H1 (cell line): ENCODE data around the gene PRKCZ. TPM values are rescaled to one million over a fixed set of nuclear protein-coding genes. Genes with fewer than 3 reads are reported as not detected.
A peak's percentile ranks its signal among the peaks of the same experiment; 100 is the strongest.

Source experiments
- CTCF ChIA-PET: fragments of 300-600 bp; sonication (Branson Sonifier 250); formaldehyde crosslinking; loops from one replicate; lab custom pipeline; 2021; ENCODE audit not compliant: partially characterized antibody; lab: Charles Lee
- POLR2A ChIA-PET: fragments of 300-600 bp; sonication (Branson Sonifier 250); formaldehyde crosslinking; loops from one replicate; lab custom pipeline; 2021; ENCODE audit warnings: inconsistent platforms; ENCODE audit not compliant: partially characterized antibody; lab: Charles Lee
- DNase-seq, 2 experiments: peaks; one replicate each; pipeline versions ENCODE4 v3.0.0 to v3.0.0-alpha.2; 2010 to 2022; ENCODE audit warnings: low spot score in 2 of 2, low read depth in 1 of 2, mixed read lengths in 1 of 2
- FAIRE-seq: peaks from 2 replicates; lab custom pipeline; 2011; peaks lifted over from hg19 to GRCh38; lab: Jason Lieb, UNC
- H2AFZ ChIP-seq: 2 replicates; pipeline ENCODE4 v1.8.1; 2012; ENCODE audit warnings: low read length, inconsistent platforms
- H2AK5ac ChIP-seq: 2 replicates; pipeline ENCODE4 v1.6.1; 2013; ENCODE audit warnings: low read depth, low read length
- H2BK120ac ChIP-seq: replicated peaks from 2 replicates; pipeline ENCODE3; 2013; ENCODE audit warnings: low read depth, low read length, inconsistent platforms
- H2BK12ac ChIP-seq: 2 replicates; pipeline ENCODE4 v1.6.1; 2013; ENCODE audit warnings: low read depth, low read length
- H2BK15ac ChIP-seq: 2 replicates; pipeline ENCODE4 v1.6.1; 2013; ENCODE audit warnings: low read length
- H2BK20ac ChIP-seq: 2 replicates; pipeline ENCODE4 v1.6.1; 2013; ENCODE audit warnings: low read length
- H2BK5ac ChIP-seq: 2 replicates; pipeline ENCODE4 v1.6.1; 2013; ENCODE audit warnings: low read depth, low read length
- H3K14ac ChIP-seq: 2 replicates; pipeline ENCODE4 v1.6.1; 2013; ENCODE audit warnings: inconsistent platforms; ENCODE audit not compliant: insufficient read length
- H3K18ac ChIP-seq: 2 replicates; pipeline ENCODE4 v1.6.1; 2013; ENCODE audit warnings: low read length; ENCODE audit errors: extremely low read depth
- H3K23ac ChIP-seq: 2 replicates; pipeline ENCODE4 v1.6.1; 2013; ENCODE audit warnings: inconsistent platforms; ENCODE audit not compliant: insufficient read length
- H3K23me2 ChIP-seq: 2 replicates; pipeline ENCODE4 v1.6.1; 2013; ENCODE audit warnings: low read depth, low read length
- H3K27ac ChIP-seq: 2 replicates; pipeline ENCODE4 v1.6.1; 2011; ENCODE audit warnings: low read depth, low read length, inconsistent platforms
- H3K27me3 ChIP-seq, 4 experiments: replicated peaks in 1 of 4; 1 replicate in 1 of 4; 2 replicates in 3 of 4; pipeline versions ENCODE4 v1.6.1 to v1.8.1; 2011 to 2013; ENCODE audit warnings: low read length in 3 of 4, mild to moderate bottlenecking in 3 of 4, inconsistent platforms in 2 of 4, mixed read lengths in 2 of 4, moderate library complexity in 1 of 4; ENCODE audit not compliant: control insufficient read depth in 3 of 4, insufficient read depth in 3 of 4; ENCODE audit errors: extremely low read depth in 1 of 4
- H3K36me3 ChIP-seq, 4 experiments: 2 replicates each; pipeline versions ENCODE4 v1.6.1 to v1.8.1; 2011 to 2013; ENCODE audit warnings: mild to moderate bottlenecking in 4 of 4, low read length in 3 of 4, moderate library complexity in 2 of 4, control low read depth in 1 of 4, inconsistent platforms in 1 of 4; ENCODE audit not compliant: insufficient read depth in 4 of 4, control insufficient read depth in 2 of 4
- H3K4ac ChIP-seq: replicated peaks from 2 replicates; pipeline ENCODE3; 2013; ENCODE audit warnings: low read length, low read depth, mixed read lengths, inconsistent platforms; ENCODE audit not compliant: insufficient read length
- H3K4me1 ChIP-seq, 4 experiments: replicated peaks in 1 of 4; 1 replicate in 1 of 4; 2 replicates in 3 of 4; pipeline versions ENCODE4 v1.6.1 to v1.8.1; 2011 to 2013; ENCODE audit warnings: low read length in 3 of 4, inconsistent platforms in 2 of 4, mixed read lengths in 1 of 4; ENCODE audit not compliant: insufficient read depth in 4 of 4, control insufficient read depth in 3 of 4
- H3K4me2 ChIP-seq, 2 experiments: 2 replicates each; pipeline versions ENCODE4 v1.6.1 to v1.8.1; 2011 to 2013; ENCODE audit warnings: low read depth in 2 of 2, low read length in 2 of 2, control low read depth in 1 of 2, inconsistent platforms in 1 of 2, mild to moderate bottlenecking in 1 of 2; ENCODE audit not compliant: insufficient read depth in 1 of 2
- H3K4me3 ChIP-seq, 4 experiments: fragments of 200-600, 300-600 bp in 1 of 4; sonication (generic), shearing (Covaris generic), sonication (Bioruptor Twin) in 1 of 4; 2 replicates each; pipeline versions ENCODE4 v1.5.1 to v1.8.1; 2011 to 2016; ENCODE audit warnings: low read length in 4 of 4, low read depth in 3 of 4, control low read depth in 2 of 4, inconsistent platforms in 2 of 4, mild to moderate bottlenecking in 2 of 4, mixed read lengths in 1 of 4, moderate library complexity in 1 of 4; ENCODE audit not compliant: insufficient read depth in 2 of 4; ENCODE audit errors: extremely low read depth in 1 of 4
- H3K56ac ChIP-seq: replicated peaks from 2 replicates; pipeline ENCODE3; 2013; ENCODE audit warnings: low read depth, mild to moderate bottlenecking, mixed read lengths, low read length, inconsistent platforms; ENCODE audit not compliant: insufficient read length
- H3K79me1 ChIP-seq: 2 replicates; pipeline ENCODE4 v1.6.1; 2013; ENCODE audit warnings: low read depth, low read length, control low read depth
- H3K79me2 ChIP-seq, 2 experiments: 2 replicates each; pipeline versions ENCODE4 v1.6.1 to v1.8.1; 2012 to 2013; ENCODE audit warnings: low read length in 2 of 2, mild to moderate bottlenecking in 2 of 2, inconsistent platforms in 1 of 2; ENCODE audit not compliant: insufficient read depth in 2 of 2, control insufficient read depth in 1 of 2
- H3K9ac ChIP-seq, 4 experiments: replicated peaks in 1 of 4; 1 replicate in 1 of 4; 2 replicates in 3 of 4; pipeline versions ENCODE4 v1.6.1 to v1.8.1; 2011 to 2013; ENCODE audit warnings: low read depth in 3 of 4, low read length in 3 of 4, control low read depth in 2 of 4, mild to moderate bottlenecking in 2 of 4, moderate library complexity in 2 of 4, inconsistent platforms in 1 of 4; ENCODE audit errors: extremely low read depth in 1 of 4
- H3K9me3 ChIP-seq, 2 experiments: 2 replicates each; pipeline versions ENCODE4 v1.6.1 to v1.8.1; 2012 to 2013; ENCODE audit warnings: mild to moderate bottlenecking in 2 of 2, moderate library complexity in 2 of 2, control low read depth in 1 of 2, inconsistent platforms in 1 of 2, low read depth in 1 of 2, low read length in 1 of 2, mixed read lengths in 1 of 2; ENCODE audit not compliant: insufficient read depth in 2 of 2
- H4K20me1 ChIP-seq, 2 experiments: replicated peaks in 1 of 2; 2 replicates each; pipeline versions ENCODE3 to v1.8.1; 2011 to 2013; ENCODE audit warnings: inconsistent platforms in 2 of 2, low read length in 2 of 2, mild to moderate bottlenecking in 1 of 2; ENCODE audit not compliant: insufficient read depth in 2 of 2, control insufficient read depth in 1 of 2
- H4K5ac ChIP-seq: 2 replicates; pipeline ENCODE4 v1.6.1; 2013; ENCODE audit warnings: low read length, low read depth, mixed read lengths, inconsistent platforms; ENCODE audit not compliant: insufficient read length
- H4K8ac ChIP-seq: 2 replicates; pipeline ENCODE4 v1.8.0; 2013; ENCODE audit warnings: mild to moderate bottlenecking, moderate library complexity, low read length, inconsistent platforms; ENCODE audit not compliant: insufficient read depth; ENCODE audit errors: extremely low read depth
- H4K91ac ChIP-seq: replicated peaks from 2 replicates; pipeline ENCODE3; 2013; ENCODE audit warnings: low read length, mixed read lengths, inconsistent platforms; ENCODE audit not compliant: insufficient read length
- BACH1 ChIP-seq: IDR thresholded peaks from 2 replicates; pipeline ENCODE4 v1.6.1; 2012; ENCODE audit warnings: low read length, improper control_type of control experiment
- EP300 ChIP-seq, 2 experiments: IDR thresholded peaks; 1 replicate in 1 of 2; 2 replicates in 1 of 2; pipeline ENCODE4 v1.6.1; 2011 to 2012; ENCODE audit warnings: low read depth in 2 of 2, low read length in 2 of 2, mild to moderate bottlenecking in 2 of 2, borderline replicate concordance in 1 of 2, inconsistent platforms in 1 of 2, moderate library complexity in 1 of 2
- HDAC2 ChIP-seq, 2 experiments: fragments of 300-600 bp in 1 of 2; sonication (generic) in 1 of 2; IDR thresholded peaks; 2 replicates each; pipeline ENCODE4 v1.6.1; 2011 to 2012; ENCODE audit warnings: low read depth in 2 of 2, low read length in 2 of 2, mild to moderate bottlenecking in 2 of 2, moderate library complexity in 2 of 2, borderline replicate concordance in 1 of 2, inconsistent platforms in 1 of 2
- MAFK ChIP-seq: IDR thresholded peaks from 2 replicates; pipeline ENCODE4 v1.6.1; 2012; ENCODE audit warnings: low read depth, mild to moderate bottlenecking, improper control_type of control experiment, low read length
- NRF1 ChIP-seq: IDR thresholded peaks from 2 replicates; pipeline ENCODE4 v1.6.1; 2011; ENCODE audit warnings: mild to moderate bottlenecking, low read depth, low read length, improper control_type of control experiment
- POLR2A ChIP-seq, 2 experiments: IDR thresholded peaks; 1 replicate in 1 of 2; 2 replicates in 1 of 2; pipeline ENCODE4 v1.6.1; 2011; ENCODE audit warnings: low read depth in 2 of 2, low read length in 2 of 2, mild to moderate bottlenecking in 2 of 2; ENCODE audit errors: control extremely low read depth in 1 of 2
- RNF2 ChIP-seq: fragments of 200-900, 300-1000 bp; sonication (generic); IDR thresholded peaks from 2 replicates; pipeline ENCODE4 v1.7.1; 2016; ENCODE audit warnings: borderline replicate concordance, low read depth, mild to moderate bottlenecking, antibody characterized with exemption, low read length; ENCODE audit not compliant: poor library complexity, severe bottlenecking; ENCODE audit errors: missing control alignments
- SIRT6 ChIP-seq: IDR thresholded peaks from one replicate; pipeline ENCODE4 v1.7.1; 2012; ENCODE audit warnings: low read length, inconsistent platforms
- USF2 ChIP-seq: IDR thresholded peaks from 2 replicates; pipeline ENCODE4 v1.6.1; 2011; ENCODE audit warnings: low read length, improper control_type of control experiment
- WGBS, 2 experiments: shearing (Covaris generic) in 1 of 2; methylation state at CpG; one replicate each; pipeline versions ENCODE4 v1.1.6 to v1.1.7; 2013 to 2015; ENCODE audit warnings: low lambda C conversion rate in 2 of 2, mixed read lengths in 2 of 2, inconsistent platforms in 1 of 2, low coverage in 1 of 2, missing lambda C conversion rate in 1 of 2; ENCODE audit not compliant: insufficient replicate concordance in 2 of 2, insufficient coverage in 1 of 2, insufficient read length in 1 of 2; ENCODE audit errors: extremely low coverage in 1 of 2, missing lambda C conversion rate in 1 of 2; 5-methylcytosine and 5-hydroxymethylcytosine counted together
- polyA plus RNA-seq, 7 experiments: library from polyadenylated mRNA; depleted of rRNA in 3 of 7; stranded (reverse) in 5 of 7; unstranded in 2 of 7; fragments of >200 nt in 5 of 7; fragments of 200-250 nt in 2 of 7; gene quantifications; 1 replicate in 5 of 7; 2 replicates in 1 of 7; 4 replicates in 1 of 7; pipeline versions ENCODE4 v1.2.1 to v1.2.3, GENCODE V29; 2011 to 2013; ENCODE audit warnings: missing spikeins in 2 of 7, mixed read lengths in 2 of 7
- total RNA-seq: library from RNA; stranded (reverse); fragmentation: NEBNext Ultra II Directional; extraction: Animal tissue kit (Norgen Biotek cat#: 25700); gene quantifications from 2 replicates; pipeline ENCODE4 v1.2.1, GENCODE V29; 2021

The PRKCZ gene
- total and polyA plus RNA-seq, 2 of the 8 experiments (the other 6 are each of a cell fraction or from before 2014, with no cell fraction given), result 37.4 to 45.1 TPM

GRCh38 chr1:2205191-2205952 is 155.2 kb downstream of the PRKCZ start:
- DNase-seq, result peak; percentile 80 to 98
- Histone ChIP-seq H2AK5ac (0 out of 2 replicates have a peak overlapping the region, but pooled peaks have one; percentile 3), H3K79me1 (no peaks in the 10 kb centered on the region; the same call in 1 of the 2 replicates), H3K36me3 (no peaks in the 10 kb centered on the region), H3K4me3 (peak overlapping the region; percentile 30 to 68 (median 38)), H4K91ac (peak overlapping the region; percentile 80), H3K56ac (peak overlapping the region; percentile 77), H4K8ac (peak overlapping the region; percentile 73), H3K27ac (no peak overlapping the region), H3K9me3 (no peaks in the 10 kb centered on the region), H2BK12ac (peak overlapping the region; percentile 68; the same call in 1 of the 2 replicates), H3K4ac (peak overlapping the region; percentile 69), H3K4me1 (peaks cover 3 to 16% (median 9%) of the 10 kb centered on the region in 4 experiments), H3K18ac (peak overlapping the region; percentile 83), H4K5ac (peak overlapping the region; percentile 5), H2BK15ac (no peak overlapping the region; the same call in 1 of the 2 replicates), H3K27me3 (peaks cover 0 to 11% (median 6%) of the 10 kb centered on the region in 4 experiments; a peak in 4 of 7 replicates), H3K4me2 (peak overlapping the region; percentile 72 to 89), H3K23me2 (peaks cover 6% of the 10 kb centered on the region), H3K23ac (no peak overlapping the region), H4K20me1 (no peaks in the 10 kb centered on the region), H3K79me2 (no peaks in the 10 kb centered on the region), H3K14ac (no peak overlapping the region), H3K9ac (peak overlapping the region in 2 of 4 experiments; percentile 7 to 35; a peak in 2 of 7 replicates), H2BK5ac (peak overlapping the region; percentile 35; the same call in 1 of the 2 replicates), H2AFZ (no peak overlapping the region), H2BK120ac (no peak overlapping the region), H2BK20ac (no peak overlapping the region)
- FAIRE-seq, result no peak
- CTCF ChIA-PET, result interaction anchor here (1.6 to 4.3 kb wide), 5 partner anchors 10 to 176 kb away, joined by 4 to 22 read pairs (median 6); partner anchors contain the start of gene FAAP20
- POLR2A ChIA-PET, result interaction anchor here (0.6 to 4.8 kb wide), 11 partner anchors 7 to 179 kb away, joined by 3 to 21 read pairs (median 3); partner anchors contain the start of gene FAAP20
- 10% methylated on average over 53 of the region's 84 CpGs; no CpG with 5 or more reads in 1 of the 2 experiments for WGBS, 2 experiments
- TF ChIP-seq POLR2A (IDR thresholded peaks at IDR 0.05; ENCODE audit: control extremely low read depth in 1 of 2, low read depth in 2 of 2, low read length in 2 of 2) (peak in 1 of 2 experiments; percentile 17; a peak in 1 of 3 replicates), BACH1 (no peak), USF2 (no peak), SIRT6 (no peak), RNF2 (no peak), NRF1 (no peak), MAFK (no peak), HDAC2 (IDR thresholded peaks at IDR 0.05; ENCODE audit: borderline replicate concordance in 1 of 2, low read depth in 2 of 2, low read length in 2 of 2) (peak in 1 of 2 experiments; percentile 71; a peak in 1 of 4 replicates), EP300 (IDR thresholded peaks at IDR 0.05; ENCODE audit: borderline replicate concordance in 1 of 2, low read depth in 2 of 2, low read length in 2 of 2) (no peak)
